Heart left ventricle (tissue), 16 donors: ENCODE results near the gene TAS2R42. TPM values are rescaled to one million over a fixed set of nuclear protein-coding genes. Genes with fewer than 3 reads are reported as not detected.

Experiments used
- ATAC-seq, 4 donors: fragments of 200-7000 bp; cut with Tn5 transposase; one replicate each; pipeline ENCODE4 v1.9.1; 2020 to 2022; ENCODE audit warnings: moderate library complexity in 4 of 4, mild to moderate bottlenecking in 3 of 4, moderate number of reproducible peaks in 1 of 4
- DNase-seq, 5 donors: peaks; one replicate each; pipeline ENCODE4 v3.0.0-alpha.2; 2020
- H3K27ac ChIP-seq, 12 donors: fragments of 200-600 bp; sonication (generic) in 4 of 12; one replicate each; pipeline versions ENCODE4 v1.5.0 to v1.8.0; 2016 to 2022; ENCODE audit warnings: mild to moderate bottlenecking in 2 of 12
- H3K27me3 ChIP-seq, 9 donors: fragments of 200-600 bp; sonication (generic) in 2 of 9; one replicate each; pipeline versions ENCODE4 v1.5.1 to v1.8.0; 2016 to 2022; ENCODE audit warnings: mild to moderate bottlenecking in 3 of 9
- H3K36me3 ChIP-seq, 9 donors: fragments of 200-600 bp; sonication (generic) in 2 of 9; one replicate each; pipeline versions ENCODE4 v1.5.0 to v1.8.0; 2018 to 2022; ENCODE audit warnings: mild to moderate bottlenecking in 2 of 9
- H3K4me1 ChIP-seq, 12 donors: fragments of 200-600 bp; sonication (generic) in 4 of 12; one replicate each; pipeline versions ENCODE4 v1.5.0 to v1.8.0; 2016 to 2022; ENCODE audit warnings: mild to moderate bottlenecking in 3 of 12
- H3K4me3 ChIP-seq, 12 donors: fragments of 200-600 bp; sonication (generic) in 4 of 12; one replicate each; pipeline versions ENCODE4 v1.5.0 to v1.8.0; 2017 to 2022; ENCODE audit warnings: mild to moderate bottlenecking in 9 of 12, moderate library complexity in 4 of 12
- H3K9me3 ChIP-seq, 12 donors: fragments of 200-600 bp; sonication (generic) in 4 of 12; one replicate each; pipeline versions ENCODE4 v1.5.0 to v1.8.0; 2016 to 2022; ENCODE audit warnings: mild to moderate bottlenecking in 1 of 12
- CTCF ChIP-seq, 12 donors: fragments of 200-600 bp; sonication (generic) in 4 of 12; IDR thresholded peaks; one replicate each; pipeline versions ENCODE4 v1.5.0 to v1.8.0; 2018 to 2022; ENCODE audit warnings: antibody characterized with exemption in 12 of 12, mild to moderate bottlenecking in 5 of 12
- POLR2A ChIP-seq, 2 donors: fragments of 450-650 bp; IDR thresholded peaks; one replicate each; pipeline ENCODE4 v1.6.1; 2017; ENCODE audit warnings: antibody characterized with exemption in 2 of 2, mild to moderate bottlenecking in 2 of 2, moderate library complexity in 2 of 2
- WGBS, 4 donors: extraction: QIAGEN DNeasy Blood & Tissue Kit in 2 of 4; methylation state at CpG; one replicate each; pipeline versions ENCODE4 v1.1.5 to v1.1.7; 2013 to 2018; 5-methylcytosine and 5-hydroxymethylcytosine counted together
- intact Hi-C, 10 donors: fragments of 100-400 bp; cut with DNase I; formaldehyde crosslinking; loops; one replicate each; pipeline versions ENCODE4 v1.11.1 to v1.14.2; 2022
- long read RNA-seq, 3 donors: library from polyadenylated mRNA; unstranded; transcript quantifications; one replicate each; pipeline ENCODE4 v2.0.0, GENCODE V29; 2020 to 2021
- polyA plus RNA-seq, 2 donors: library from polyadenylated mRNA; stranded (reverse); fragments of 200-250 nt; gene quantifications; one replicate each; pipeline ENCODE4 v1.2.3, GENCODE V29; 2013
- total RNA-seq, 9 donors: library from RNA; depleted of rRNA in 2 of 9; stranded (reverse); fragments of >200 nt in 2 of 9; fragmentation: NEBNext Ultra II Directional in 3 of 9; extraction: Animal tissue kit (Norgen Biotek cat#: 25700) in 3 of 9; gene quantifications; one replicate each; pipeline versions ENCODE4 v1.1.0 to v1.2.4, GENCODE V29; 2016 to 2023
- donor health status: ischemic (EF 13 %, LVEDD 7.1; RV severe dilation, severe dysfunction).
- donor health status: healthy with polysubstance abuse.
- donor health status: DM: no; HTN: yes; CAD: no.
- donor health status: DM: no; HTN: no; CAD: no.
- donor health status: ischemic (EF 25% LVEDD 6.9; RV normal size, moderate dysfunction).
- donor health status: ischemic (EF 25% LVEDD 5.7; RV mildly dilated, moderate dysfunction).
- donor health status: healthy.
- donor health status: DM: yes; HTN: yes; CAD: no.
- donor health status: ischemic (EF 35%, LVEDD 5.7; RV mildly dilated, moderate dysfunction).
- donor health status: nonischemic (EF 11% LVEDD 7.7; RV severe dilation, severe dysfunction).
- donor health status: DM: yes; HTN: yes; CAD: no.
- donor health status: PGD.
- donor health status: ischemic (EF 29% LVEDD 5.4; RV normal size, mild dysfunction).
- donor health status: nonischemic (EF 23%, LVEDD 6.1; RV moderate dilation, normal function).

The TAS2R42 gene
- not detected for total RNA-seq
- not detected for polyA plus RNA-seq
- long read RNA-seq, donor 1, result 0 reads
- long read RNA-seq, donor 2, result 0 reads
- long read RNA-seq, donor 3, result 0 reads

- TF ChIP-seq POLR2A (IDR thresholded peaks at IDR 0.05), result no peak
- no peak for TF ChIP-seq CTCF (IDR thresholded peaks at IDR 0.05)
- ATAC-seq (no peak), DNase-seq (no peak)
- Histone ChIP-seq H3K4me3 (no peak within 1 kb of the TSS), H3K4me1 (no peaks in the 10 kb centered on the region), H3K36me3 (no peaks in the 10 kb centered on the region), H3K27me3 (no peaks in the 10 kb centered on the region), H3K27ac (no peak within 1 kb of the TSS), H3K9me3 (no peaks in the 10 kb centered on the region)
- intact Hi-C loops, result no loop called here
- WGBS, 4 donors, result 60 to 72% (median 67%) methylated on average over 2 of the region's 2 CpGs
These were observed at the start of gene TAS2R42 for GRCh38 chr12:11186837-11187236. TAS2R42 (minus strand) TSS chr12:11186937; CDS start chr12:11186937, 0 bp downstream.

- WGBS, 4 donors, result 62 to 78% (median 73%) methylated on average over 5 of the region's 5 CpGs
- no peak overlapping the region for H3K27ac ChIP-seq
- ATAC-seq (no peak), DNase-seq (no peak)
- H3K4me1 ChIP-seq, result no peaks in the 10 kb centered on the region
- no peak overlapping the region for H3K4me3 ChIP-seq
- no peaks in the 10 kb centered on the region for H3K27me3 ChIP-seq
- TF ChIP-seq CTCF (IDR thresholded peaks at IDR 0.05) (no peak), POLR2A (IDR thresholded peaks at IDR 0.05) (no peak)
- intact Hi-C loops, result loop anchor here in 2 of 10 donors (10.0 kb wide), 1 partner anchor 251 kb away; no protein-coding TSS in a partner anchor
- no peaks in the 10 kb centered on the region for H3K9me3 ChIP-seq
- H3K36me3 ChIP-seq, result no peaks in the 10 kb centered on the region
These were observed 46.8 kb upstream of the TAS2R42 start for GRCh38 chr12:11233532-11233931.

GRCh38 chr12:11228296-11228879 lies 41.7 kb upstream of the TAS2R42 start:
- intact Hi-C loops, result loop anchor here in 4 of 10 donors (5.0 to 10.0 kb wide), 2 partner anchors 256 to 259 kb away; no protein-coding TSS in a partner anchor
- Histone ChIP-seq H3K36me3 (no peaks in the 10 kb centered on the region), H3K27me3 (no peaks in the 10 kb centered on the region), H3K9me3 (no peaks in the 10 kb centered on the region), H3K4me3 (no peak overlapping the region), H3K27ac (no peak overlapping the region), H3K4me1 (no peaks in the 10 kb centered on the region)
- no peak for DNase-seq
- peak in 1 of 4 donors; percentile 72 for ATAC-seq
- 42 to 50% (median 45%) methylated on average over 5 of the region's 5 CpGs for WGBS, 4 donors
- TF ChIP-seq CTCF (IDR thresholded peaks at IDR 0.05), result peak in 9 of 12 donors; percentile 16 to 58 (median 35)
- no peak for TF ChIP-seq POLR2A (IDR thresholded peaks at IDR 0.05)

GRCh38 chr12:11227373-11227772 lies 40.6 kb upstream of the TAS2R42 start:
- Histone ChIP-seq H3K9me3 (peaks cover 0 to 6% (median 0%) of the 10 kb centered on the region in 12 donors), H3K27me3 (no peaks in the 10 kb centered on the region), H3K4me1 (no peaks in the 10 kb centered on the region), H3K27ac (no peak overlapping the region), H3K36me3 (no peaks in the 10 kb centered on the region), H3K4me3 (no peak overlapping the region)
- 77 to 84% (median 81%) methylated on average over 4 of the region's 4 CpGs for WGBS, 4 donors
- no peak for ATAC-seq
- DNase-seq, result no peak
- no peak for TF ChIP-seq POLR2A (IDR thresholded peaks at IDR 0.05)
- no peak for TF ChIP-seq CTCF (IDR thresholded peaks at IDR 0.05)
- intact Hi-C loops, result loop anchor here in 5 of 10 donors (2.0 to 10.0 kb wide), 3 partner anchors 257 to 260 kb away; no protein-coding TSS in a partner anchor
